Kidney (tissue), 14 donors: ENCODE data around the gene HEG1. TPM values are rescaled to one million over a fixed set of nuclear protein-coding genes. Genes with fewer than 3 reads are reported as not detected.

Source experiments
- DNase-seq, 5 donors: peaks; one replicate each; pipeline ENCODE4 v3.0.0-alpha.2; 2013 to 2020
- FAIRE-seq: peaks from 2 replicates; lab custom pipeline; 2012; peaks lifted over from hg19 to GRCh38; lab: Jason Lieb, UNC
- H3K27ac ChIP-seq, 2 donors: one replicate each; pipeline ENCODE4 v1.7.0; 2013; ENCODE audit warnings: low read depth in 2 of 2, low read length in 2 of 2, inconsistent platforms in 1 of 2
- H3K27me3 ChIP-seq: one replicate; pipeline ENCODE4 v1.7.1; 2013; ENCODE audit warnings: low read length, inconsistent platforms; ENCODE audit not compliant: control insufficient read depth, insufficient read depth
- H3K36me3 ChIP-seq, 3 donors: one replicate each; pipeline versions ENCODE4 v1.7.0 to v1.7.1; 2013; ENCODE audit warnings: low read length in 3 of 3, control low read depth in 1 of 3, inconsistent platforms in 1 of 3; ENCODE audit not compliant: insufficient read depth in 3 of 3, control insufficient read depth in 2 of 3
- H3K4me1 ChIP-seq, 3 donors: one replicate each; pipeline versions ENCODE4 v1.7.0 to v1.7.1; 2013; ENCODE audit warnings: low read length in 3 of 3, inconsistent platforms in 1 of 3, low read depth in 1 of 3; ENCODE audit not compliant: control insufficient read depth in 2 of 3, insufficient read depth in 2 of 3
- H3K4me3 ChIP-seq, 3 donors: one replicate each; pipeline versions ENCODE4 v1.7.0 to v1.8.1; 2013; ENCODE audit warnings: low read length in 3 of 3, control low read depth in 1 of 3, inconsistent platforms in 1 of 3
- H3K9ac ChIP-seq, 3 donors: one replicate each; pipeline versions ENCODE4 v1.7.0 to v1.7.1; 2013; ENCODE audit warnings: low read length in 3 of 3, control low read depth in 1 of 3, inconsistent platforms in 1 of 3
- H3K9me3 ChIP-seq, 3 donors: one replicate each; pipeline versions ENCODE4 v1.7.0 to v1.7.1; 2013; ENCODE audit warnings: low read length in 3 of 3, control low read depth in 1 of 3, inconsistent platforms in 1 of 3; ENCODE audit not compliant: control insufficient read depth in 2 of 3, insufficient read depth in 1 of 3
- intact Hi-C: fragments of 100-400 bp; cut with DNase I; formaldehyde crosslinking; loops from one replicate; pipeline ENCODE4 v1.11.1; 2022
- polyA plus RNA-seq: library from polyadenylated mRNA; stranded (reverse); fragments of 350-450 nt; fragmentation: Illumina TruSeq; extraction: RNeasy Lipid Tissue Mini Kit (QIAGEN cat#74804); gene quantifications from one replicate; pipeline ENCODE4 v1.2.3, GENCODE V29; 2014; ENCODE audit warnings: low read depth, low replicate concordance; ENCODE audit not compliant: insufficient read depth
- total RNA-seq: library from RNA; stranded (reverse); fragmentation: NEBNext Ultra II Directional; extraction: Animal tissue kit (Norgen Biotek cat#: 25700); gene quantifications from one replicate; pipeline ENCODE4 v1.2.1, GENCODE V29; 2021
- TF ChIP-seq, protein P1 (sequence below): IDR thresholded peaks from 3 replicates; pipeline ENCODE4 v1.5.1; 2012; ENCODE audit warnings: mild to moderate bottlenecking, moderate library complexity, borderline replicate concordance; ENCODE audit not compliant: insufficient read depth; ENCODE audit errors: extremely low read depth
- donor health status: control.
- donor health status: control.
- donor health status: control.
- donor health status: control.
- donor health status: control.
- donor health status: DM: yes; HTN: yes; CAD: no.
- donor health status: Normal renal cell carcinoma (clear cell type).

Gene HEG1
- total and polyA plus RNA-seq, 2 donors from 2014 or later = 10.3 to 96.3 TPM

DNA sequence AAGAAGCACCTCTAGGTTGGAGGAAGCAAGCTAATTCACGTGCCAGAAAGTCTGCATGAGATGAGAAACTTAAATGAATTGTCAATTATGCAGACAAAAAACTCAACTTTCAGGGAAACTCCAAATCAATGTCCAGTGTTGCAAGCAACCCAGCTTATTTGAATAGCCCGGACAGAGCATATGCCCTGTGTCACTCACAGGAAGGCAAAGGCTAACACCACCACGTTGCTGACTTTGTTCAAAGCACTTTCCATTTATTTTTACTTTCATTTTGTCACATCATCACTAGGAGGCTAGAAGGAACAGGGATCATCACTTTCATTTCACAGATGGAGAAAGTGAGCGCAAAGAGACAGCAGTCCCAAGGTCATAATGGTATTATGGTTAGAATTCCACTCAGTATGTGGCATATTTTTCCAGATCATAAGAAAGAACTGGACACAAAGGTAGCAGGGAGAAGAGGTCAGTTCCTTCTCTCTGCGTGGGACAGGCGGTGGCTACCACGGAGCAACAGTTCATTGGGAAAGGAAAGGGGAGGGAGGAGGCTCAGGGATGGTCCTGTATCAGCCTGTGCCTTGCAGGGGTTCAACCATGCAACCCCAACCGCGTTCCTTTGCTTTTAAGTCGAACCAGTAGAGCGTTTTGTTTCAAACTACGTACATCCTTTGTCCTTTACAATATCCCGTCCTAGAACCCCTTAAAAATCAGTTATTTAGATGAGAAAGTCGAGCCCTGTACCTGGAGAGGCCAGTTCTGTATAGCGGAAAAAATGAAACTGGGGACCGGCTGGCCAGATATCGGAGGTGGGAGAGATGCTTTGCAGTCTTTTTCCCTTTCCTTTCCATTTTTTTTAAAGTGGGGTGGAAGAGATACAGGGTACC lies 1.1 kb downstream of the HEG1 start:
- intact Hi-C loops = no loop called here

GRCh38 chr3:125054062-125054448 lies 1.7 kb downstream of the HEG1 start:
- no peaks in the 10 kb centered on the region for H3K27me3 ChIP-seq
- H3K4me3 ChIP-seq = peak overlapping the region in 2 of 3 donors; percentile 79 to 88
- H3K36me3 ChIP-seq = no peaks in the 10 kb centered on the region
- H3K9ac ChIP-seq = peak overlapping the region in 1 of 3 donors; percentile 71
- no peak for DNase-seq
- FAIRE-seq = no peak
- no peaks in the 10 kb centered on the region for H3K9me3 ChIP-seq
- TF ChIP-seq, protein P1, sequence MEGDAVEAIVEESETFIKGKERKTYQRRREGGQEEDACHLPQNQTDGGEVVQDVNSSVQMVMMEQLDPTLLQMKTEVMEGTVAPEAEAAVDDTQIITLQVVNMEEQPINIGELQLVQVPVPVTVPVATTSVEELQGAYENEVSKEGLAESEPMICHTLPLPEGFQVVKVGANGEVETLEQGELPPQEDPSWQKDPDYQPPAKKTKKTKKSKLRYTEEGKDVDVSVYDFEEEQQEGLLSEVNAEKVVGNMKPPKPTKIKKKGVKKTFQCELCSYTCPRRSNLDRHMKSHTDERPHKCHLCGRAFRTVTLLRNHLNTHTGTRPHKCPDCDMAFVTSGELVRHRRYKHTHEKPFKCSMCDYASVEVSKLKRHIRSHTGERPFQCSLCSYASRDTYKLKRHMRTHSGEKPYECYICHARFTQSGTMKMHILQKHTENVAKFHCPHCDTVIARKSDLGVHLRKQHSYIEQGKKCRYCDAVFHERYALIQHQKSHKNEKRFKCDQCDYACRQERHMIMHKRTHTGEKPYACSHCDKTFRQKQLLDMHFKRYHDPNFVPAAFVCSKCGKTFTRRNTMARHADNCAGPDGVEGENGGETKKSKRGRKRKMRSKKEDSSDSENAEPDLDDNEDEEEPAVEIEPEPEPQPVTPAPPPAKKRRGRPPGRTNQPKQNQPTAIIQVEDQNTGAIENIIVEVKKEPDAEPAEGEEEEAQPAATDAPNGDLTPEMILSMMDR = no peak
- intact Hi-C loops = no loop called here
- peaks cover 0 to 29% (median 13%) of the 10 kb centered on the region in 3 donors for H3K4me1 ChIP-seq
- H3K27ac ChIP-seq = no peak overlapping the region

More for the DNA sequence above, 1.1 kb downstream of the HEG1 start:
- H3K27me3 ChIP-seq = no peaks in the 10 kb centered on the region
- peak overlapping the region; percentile 71 to 83 (median 76) for H3K9ac ChIP-seq
- no peaks in the 10 kb centered on the region for H3K9me3 ChIP-seq
- TF ChIP-seq, protein P1 = no peak
- H3K4me3 ChIP-seq = peak overlapping the region; percentile 76 to 88 (median 79)
- no peak for FAIRE-seq
- H3K27ac ChIP-seq = peak overlapping the region; percentile 59 to 85
- no peaks in the 10 kb centered on the region for H3K36me3 ChIP-seq
- peaks cover 0 to 26% (median 13%) of the 10 kb centered on the region in 3 donors for H3K4me1 ChIP-seq
- DNase-seq = peak in 2 of 5 donors; percentile 57 to 73

DNA sequence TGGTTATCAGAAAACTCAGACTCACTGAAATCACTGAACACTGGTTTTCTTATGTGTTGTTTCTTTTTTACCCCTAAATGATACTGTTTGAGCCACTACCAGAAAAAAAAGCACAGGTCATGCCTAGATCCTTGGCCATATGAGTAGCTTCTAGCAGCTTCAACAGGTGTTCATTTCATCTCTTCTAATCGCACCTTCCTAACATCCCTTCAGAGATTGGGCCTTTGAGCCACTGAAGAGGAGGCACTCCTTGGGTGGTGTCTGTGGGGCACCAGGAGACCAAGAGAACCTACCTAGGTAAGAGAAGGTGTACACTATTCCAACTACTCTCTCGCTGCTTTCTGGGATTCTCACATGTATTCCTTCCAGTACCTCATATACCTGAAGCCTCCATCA lies 2.5 kb downstream of the HEG1 start:
- intact Hi-C loops = no loop called here
- Histone ChIP-seq H3K27ac (peak overlapping the region; percentile 67 to 83), H3K4me1 (peaks cover 0 to 30% (median 13%) of the 10 kb centered on the region in 3 donors), H3K4me3 (peak overlapping the region in 2 of 3 donors; percentile 16 to 79), H3K27me3 (no peaks in the 10 kb centered on the region), H3K9me3 (no peaks in the 10 kb centered on the region), H3K9ac (peak overlapping the region in 1 of 3 donors; percentile 71), H3K36me3 (no peaks in the 10 kb centered on the region)
- TF ChIP-seq, protein P1 = no peak
- FAIRE-seq = no peak
- DNase-seq = no peak
